Ureter (tissue), 1 donor: Measurements from ENCODE around the gene PRRT4. TPM values are rescaled to one million over a fixed set of nuclear protein-coding genes. Genes with fewer than 3 reads are reported as not detected.

ENCODE experiments used
- DNase-seq: peaks from one replicate; pipeline ENCODE4 v3.0.0-alpha.2; 2020; ENCODE audit warnings: low spot score
- total RNA-seq: library from RNA; stranded (reverse); gene quantifications from one replicate; pipeline ENCODE4 v1.2.4, GENCODE V29; 2023
- donor health status: DM: yes; HTN: yes; CAD: no.

PRRT4 gene
- 0.49 TPM for total RNA-seq

DNA sequence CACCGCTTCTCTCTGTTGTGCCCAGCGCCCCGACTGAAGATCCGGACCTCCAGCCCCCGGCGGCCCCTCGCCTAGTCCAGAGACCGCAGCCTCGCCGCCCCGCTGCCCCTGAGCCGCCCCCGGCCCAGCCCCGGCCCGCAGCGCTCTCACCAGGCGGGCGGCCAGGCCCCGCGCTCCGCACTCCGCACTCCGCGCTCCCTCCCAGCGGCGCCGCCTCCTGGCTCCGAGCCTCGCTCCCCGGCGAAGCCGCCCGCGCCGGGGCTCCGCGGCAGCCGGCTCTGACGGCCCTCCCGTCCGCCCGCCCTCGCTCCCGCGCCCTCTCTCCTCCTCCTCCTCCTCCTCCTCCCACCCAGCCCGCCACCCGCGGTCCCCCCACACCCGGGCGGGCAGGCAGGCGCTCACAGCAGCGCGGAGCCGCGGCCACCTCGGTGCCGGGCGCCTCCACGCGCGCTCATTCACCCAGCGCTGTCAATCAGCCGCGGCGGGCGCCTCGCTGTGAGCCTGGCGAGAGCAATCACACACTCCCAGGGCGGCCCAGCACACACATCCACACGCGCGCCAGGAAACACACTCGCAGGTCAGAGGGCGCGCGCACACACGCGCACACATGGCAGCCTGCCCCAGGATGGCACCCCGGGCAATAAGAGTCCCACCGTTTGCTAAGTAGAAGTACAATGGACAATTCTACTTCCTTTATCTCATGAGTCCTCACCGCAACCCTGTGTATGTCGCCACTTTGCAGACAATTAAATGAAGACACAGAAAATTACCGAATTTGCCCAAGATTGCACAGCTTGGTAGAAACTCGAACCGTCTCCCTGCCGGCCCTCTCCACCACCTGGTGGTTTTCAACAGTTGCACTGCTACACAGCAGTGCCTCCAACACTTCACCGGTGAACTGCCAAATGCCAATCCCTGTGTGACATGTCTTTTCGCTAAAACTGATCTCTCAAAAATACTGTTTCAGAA, at the start of gene PRRT4:
TSS of gene PRRT4 (minus strand) at position 280 of the 969 bp plus-strand sequence.
- DNase-seq = no peak

DNA sequence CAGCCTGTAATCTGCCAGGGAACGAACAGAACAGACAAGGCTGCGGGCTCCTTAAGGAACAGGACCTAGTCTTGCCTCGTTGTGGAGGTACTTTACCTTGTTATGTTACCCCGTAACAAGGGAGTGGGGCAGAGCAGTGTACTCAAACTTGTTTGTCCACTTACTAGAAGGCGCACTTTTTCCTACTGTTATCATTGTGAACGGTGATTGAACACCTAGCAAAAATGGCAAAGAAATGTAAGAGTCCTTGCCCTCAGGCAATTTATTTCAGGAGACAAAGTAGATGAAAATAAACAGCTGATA, 48.9 kb upstream of the PRRT4 start:
- no peak for DNase-seq

DNA sequence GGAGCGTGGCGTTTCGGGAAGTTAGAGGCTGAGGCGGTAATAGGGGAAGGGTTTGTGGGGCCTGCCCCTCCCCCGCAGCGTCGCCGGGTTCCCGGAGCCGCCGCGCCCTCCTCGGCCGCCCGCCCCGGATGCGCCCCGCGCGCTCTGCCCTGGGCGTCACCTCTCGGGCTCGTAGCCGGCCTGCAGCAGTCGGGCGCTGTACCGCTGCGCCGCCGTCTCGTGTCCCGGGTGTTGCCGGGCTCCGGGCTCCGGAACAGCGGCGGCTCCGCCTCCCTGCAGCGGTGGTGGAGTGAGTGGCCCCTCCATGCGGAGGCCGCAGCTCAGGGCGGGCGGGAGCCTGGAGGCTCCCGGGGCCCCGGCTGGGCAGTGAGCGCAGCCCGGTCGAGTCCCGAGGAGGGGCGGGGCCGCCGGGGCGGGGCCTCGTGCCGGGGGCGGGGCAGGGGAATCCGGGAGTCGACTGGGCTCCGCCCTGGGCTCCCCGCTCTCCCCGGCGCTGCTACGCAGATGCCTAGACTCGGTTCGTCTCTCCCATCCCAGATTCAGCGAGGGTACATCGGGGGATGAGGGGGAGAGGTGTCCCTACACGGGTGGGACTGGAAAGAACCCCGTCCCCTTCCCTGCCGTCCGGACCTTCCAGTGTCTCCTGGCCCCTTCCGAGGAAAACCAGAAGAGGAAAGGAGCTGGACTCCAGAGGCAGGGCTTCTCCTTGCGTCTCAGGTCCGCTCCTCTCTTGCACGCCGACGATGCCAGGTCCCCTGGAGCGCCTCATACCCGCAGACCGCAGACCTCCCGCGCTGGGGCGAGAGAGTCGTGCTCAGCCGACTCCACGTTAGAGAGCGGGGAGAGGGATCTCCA, 48.3 kb upstream of the PRRT4 start, which contains the start of gene IMPDH1:
TSS of gene IMPDH1 (minus strand) at position 387 of the 855 bp plus-strand sequence. CDS start at position 306, 81 bp downstream.
- peak; percentile 92 for DNase-seq

DNA sequence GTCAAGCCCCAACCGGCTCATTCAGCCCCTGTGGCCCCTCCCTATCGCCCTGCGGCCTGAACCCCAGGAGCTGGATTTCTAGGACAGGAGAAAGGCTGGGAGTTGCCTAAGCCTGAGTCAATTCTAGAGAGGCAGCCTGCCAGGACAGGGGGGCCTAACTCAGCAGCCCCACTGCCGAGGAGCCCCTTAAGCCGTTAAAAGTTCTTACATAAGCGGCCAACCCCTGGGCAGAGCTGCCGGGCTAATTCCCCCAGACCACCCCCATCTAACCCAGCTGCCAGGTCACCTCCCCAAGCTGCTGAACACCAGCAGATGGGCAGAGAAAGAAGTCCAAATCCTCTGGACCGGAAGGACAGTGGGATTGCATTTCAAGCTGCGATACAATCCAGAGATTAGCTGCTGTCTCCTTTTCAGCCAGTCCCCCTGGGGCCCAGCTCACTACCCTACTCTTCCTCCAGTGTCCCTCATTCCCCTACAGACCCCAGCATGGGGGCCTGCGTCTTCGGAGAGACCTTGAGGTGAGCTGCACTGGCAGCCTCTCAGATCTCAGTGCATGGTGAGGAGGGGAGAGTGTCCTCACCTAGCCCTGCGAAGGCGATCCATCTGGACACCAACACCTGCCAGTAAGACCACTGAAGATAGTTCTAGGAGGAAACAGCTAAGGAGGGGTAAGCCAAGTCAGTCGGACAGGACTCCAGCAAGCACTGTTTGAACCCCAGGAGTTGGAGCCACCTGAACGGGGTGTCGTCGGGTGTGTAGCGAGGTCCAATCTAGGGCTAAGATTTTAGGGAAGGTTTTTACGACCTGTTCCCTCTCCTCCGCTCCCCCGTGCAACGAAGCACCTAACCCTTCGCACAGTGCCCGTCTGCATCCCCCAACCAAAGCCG, 47.5 kb upstream of the PRRT4 start:
- DNase-seq = peak; percentile 73

DNA sequence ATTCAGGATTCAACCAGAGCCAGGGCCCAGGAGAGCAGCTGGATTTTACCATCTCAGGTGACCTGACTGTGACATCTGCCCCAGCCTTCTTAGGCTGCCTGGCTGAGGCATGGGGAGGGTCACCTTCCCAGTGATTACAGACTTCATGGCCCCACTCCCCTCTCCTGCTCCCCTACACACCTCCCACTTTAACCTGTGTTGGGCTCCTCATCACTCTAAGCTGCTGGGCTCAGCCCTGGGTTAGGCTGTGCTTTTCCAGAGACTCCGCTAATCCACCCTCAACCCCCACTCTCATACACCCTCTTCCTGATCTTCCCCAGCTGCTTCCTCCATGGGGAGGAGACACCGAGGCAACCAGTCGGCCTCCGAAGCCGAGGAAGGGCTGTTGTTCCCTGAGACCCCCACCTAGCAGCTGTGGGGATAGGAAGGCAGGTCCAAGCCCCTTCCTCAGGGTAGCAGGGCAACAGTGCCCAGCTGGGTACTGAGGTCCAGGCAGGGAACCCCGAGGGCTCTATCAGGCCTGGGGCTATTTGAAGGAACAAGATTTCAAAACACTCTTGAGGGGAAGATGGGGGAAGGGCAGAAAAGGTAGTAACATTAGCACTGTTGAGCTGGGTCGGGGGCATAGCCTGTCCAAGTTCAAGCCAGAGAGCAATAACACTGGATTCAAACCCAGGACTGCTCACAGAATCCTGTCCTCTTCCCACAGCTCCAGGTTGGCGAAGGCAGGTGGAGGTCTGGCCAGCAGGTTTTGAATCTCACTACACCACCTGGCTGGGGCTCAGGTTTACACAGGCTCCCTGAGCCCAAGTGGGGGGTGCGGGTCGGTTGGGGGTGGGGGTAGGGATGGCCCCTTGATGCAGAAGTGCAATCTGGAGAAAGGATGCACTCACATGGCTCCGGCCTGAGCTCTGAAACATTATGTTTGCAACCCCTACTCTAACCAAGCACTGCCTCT, 46.5 kb upstream of the PRRT4 start:
- DNase-seq = no peak

DNA sequence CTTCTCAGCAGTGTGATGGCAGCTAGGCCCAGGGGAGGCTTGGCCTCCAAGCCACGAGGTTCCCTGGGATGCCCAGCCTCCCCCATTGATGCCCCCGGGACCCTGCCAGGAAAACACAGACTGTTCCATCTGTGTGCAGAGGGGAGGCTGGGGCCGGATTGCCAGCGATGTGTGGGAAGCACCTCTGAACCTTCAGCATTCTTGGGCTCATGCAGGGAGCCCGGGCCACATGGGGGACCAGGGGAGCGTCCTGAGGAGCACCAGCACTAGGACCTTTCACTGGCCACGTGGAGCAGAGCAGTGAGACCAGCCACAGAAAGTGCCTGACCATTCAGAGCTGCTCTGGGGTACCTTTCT, 45.7 kb upstream of the PRRT4 start:
- DNase-seq = no peak

DNA sequence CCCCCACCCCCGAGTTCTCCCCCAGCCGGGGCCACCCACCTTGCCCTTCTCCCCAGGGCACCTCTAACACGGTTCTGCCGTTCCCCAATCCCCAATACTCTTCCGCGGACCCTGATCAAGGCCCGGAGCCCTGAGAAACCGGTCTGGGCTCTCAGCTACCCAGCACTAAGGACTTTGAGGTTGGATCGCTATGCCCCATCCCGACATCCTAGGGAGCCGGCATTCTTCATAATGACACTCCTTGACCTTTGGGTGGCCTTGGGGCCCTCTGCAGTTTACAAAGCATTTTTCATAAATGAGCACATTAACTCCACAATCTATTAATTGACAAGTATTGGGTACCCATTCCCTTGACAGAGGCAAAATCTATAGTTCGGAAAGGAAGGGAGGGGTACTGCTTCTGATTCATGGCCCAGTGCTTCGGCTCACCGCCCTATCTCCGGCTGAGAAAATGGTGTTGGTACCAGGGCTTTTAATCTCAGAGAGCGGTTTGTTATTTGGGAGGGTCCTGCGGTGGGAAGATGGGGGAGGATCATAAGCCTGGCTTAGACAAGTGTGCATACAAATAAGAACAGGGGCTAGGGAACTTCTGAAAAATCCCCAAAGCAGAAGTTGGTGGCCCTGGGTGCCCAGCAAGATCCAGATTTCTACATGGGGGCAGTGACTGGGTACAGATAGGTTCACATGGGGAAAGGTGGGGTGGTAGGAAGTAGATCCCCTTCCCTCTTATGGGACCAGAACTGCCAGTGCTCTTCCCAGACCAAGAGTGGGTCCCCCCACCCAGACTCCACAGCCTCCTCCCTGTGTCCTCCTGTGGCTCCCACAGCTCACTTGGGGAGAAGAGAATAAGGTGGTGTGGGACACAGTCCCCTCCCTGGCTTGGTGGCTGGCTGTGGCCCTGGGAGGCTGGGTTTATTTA, 45.1 kb upstream of the PRRT4 start:
- no peak for DNase-seq

DNA sequence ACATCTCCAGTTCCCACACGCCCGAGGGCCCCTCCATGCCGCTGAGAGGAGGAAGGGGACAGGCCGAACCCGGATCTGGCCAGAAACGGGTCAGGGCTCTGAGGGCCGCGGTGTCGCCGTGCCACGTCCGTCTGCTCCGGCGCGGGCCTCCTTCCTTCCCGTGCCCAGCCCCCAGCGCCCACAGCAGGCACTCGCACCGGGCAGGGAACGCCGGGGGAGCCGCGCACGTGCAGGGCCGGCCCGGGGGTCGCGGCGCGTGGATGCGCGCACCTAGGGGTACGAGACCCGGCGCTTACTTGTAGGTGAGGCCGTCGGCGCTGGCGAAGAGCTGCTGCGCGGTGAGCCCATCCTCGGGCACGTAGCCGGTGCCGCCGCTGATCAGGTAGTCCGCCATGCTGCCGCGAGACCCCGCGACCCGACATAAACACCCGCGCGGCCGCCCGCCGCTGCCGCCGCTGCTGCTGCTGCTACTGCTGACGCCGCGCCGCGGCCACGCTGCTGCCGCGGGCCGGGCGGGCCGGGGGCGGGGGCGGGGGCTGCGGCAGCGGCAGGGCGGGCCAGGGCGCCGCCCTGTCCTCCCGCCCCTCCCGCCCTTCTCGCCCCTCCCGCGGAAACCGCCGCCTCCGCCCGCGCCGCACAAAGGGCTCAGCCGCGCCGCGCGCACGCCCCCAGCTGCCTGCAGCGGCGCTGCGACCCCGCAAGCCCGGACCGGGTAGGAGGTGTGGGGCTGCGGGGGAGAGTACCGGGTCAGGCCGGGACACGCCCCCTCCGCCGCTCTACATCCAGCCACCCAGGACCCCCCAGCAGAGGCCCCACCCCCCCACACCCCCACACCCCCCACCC, 44.2 kb upstream of the PRRT4 start:
- no peak for DNase-seq

DNA sequence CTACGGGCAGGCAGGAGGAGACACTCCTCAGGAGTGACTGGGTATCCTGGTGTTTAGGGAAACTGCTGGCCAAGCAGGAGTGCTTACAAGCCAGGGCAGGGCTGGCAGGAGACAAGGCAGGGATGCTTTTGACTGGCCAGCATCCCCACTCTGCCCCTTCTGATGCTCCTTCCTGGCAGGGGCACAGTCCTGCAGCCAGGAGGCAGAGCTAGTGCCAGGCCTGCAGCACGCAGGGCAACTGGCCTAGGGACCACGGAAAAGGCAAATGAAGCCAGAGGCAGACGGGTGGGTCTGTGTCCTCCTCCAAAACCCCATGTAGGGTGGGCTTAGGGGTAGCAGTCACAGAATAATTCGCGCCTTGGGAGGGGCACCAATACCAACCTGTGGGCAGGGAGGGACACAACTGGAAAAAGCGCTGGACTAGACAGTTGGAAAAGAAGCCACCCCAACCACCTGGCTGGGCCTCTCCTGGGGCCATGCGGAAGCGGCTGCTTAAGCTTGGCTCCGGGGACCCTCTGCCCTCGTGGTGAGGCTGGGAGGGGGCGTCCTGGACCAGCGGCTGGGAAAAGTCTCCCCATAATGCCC, 43.5 kb upstream of the PRRT4 start:
- DNase-seq = no peak

DNA sequence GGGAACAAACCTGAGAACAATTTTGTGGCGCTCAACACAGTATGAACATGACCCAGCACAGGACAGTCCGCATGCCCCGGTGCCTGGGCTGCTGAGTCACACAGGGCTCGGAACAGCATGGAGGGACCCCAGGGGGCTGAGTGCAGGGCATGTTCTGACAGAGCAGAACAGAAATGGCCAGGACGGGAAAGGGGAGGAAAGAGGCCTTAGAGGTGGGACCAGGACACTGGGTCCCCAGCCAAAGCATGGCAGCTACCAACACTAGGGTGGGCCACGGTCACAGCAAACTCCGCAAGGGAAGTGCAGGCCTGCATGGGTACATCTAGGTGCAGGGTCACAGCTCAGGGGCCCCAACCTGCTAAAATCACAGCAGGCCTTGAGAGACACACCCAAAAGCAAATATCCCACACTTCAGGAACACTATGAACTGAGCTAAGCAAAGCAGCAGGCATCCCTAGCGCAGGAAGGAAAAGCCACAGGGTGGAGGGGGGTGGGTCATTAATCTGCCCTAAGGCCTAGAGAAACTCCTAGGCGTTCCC, 42.7 kb upstream of the PRRT4 start:
- no peak for DNase-seq

DNA sequence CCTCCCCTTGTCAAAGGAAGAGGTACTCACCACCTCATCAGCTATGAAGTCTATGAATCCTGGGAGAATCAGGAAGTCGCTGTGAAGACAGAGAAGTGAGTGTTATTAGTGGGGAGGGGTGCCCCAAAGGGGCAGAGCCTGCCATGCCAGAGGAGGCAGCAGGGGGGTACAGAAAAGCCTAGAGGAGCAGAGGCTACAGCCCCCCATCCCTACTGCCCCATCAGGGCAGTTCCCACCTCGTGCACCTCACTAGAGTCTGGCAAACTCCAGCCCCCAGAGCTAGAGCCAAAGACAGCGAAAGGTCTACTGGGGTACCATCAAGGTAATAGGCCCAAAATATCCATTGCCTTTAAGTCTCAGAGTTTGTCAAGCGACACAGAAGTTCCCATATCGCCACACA, 42.2 kb upstream of the PRRT4 start:
- DNase-seq = no peak

DNA sequence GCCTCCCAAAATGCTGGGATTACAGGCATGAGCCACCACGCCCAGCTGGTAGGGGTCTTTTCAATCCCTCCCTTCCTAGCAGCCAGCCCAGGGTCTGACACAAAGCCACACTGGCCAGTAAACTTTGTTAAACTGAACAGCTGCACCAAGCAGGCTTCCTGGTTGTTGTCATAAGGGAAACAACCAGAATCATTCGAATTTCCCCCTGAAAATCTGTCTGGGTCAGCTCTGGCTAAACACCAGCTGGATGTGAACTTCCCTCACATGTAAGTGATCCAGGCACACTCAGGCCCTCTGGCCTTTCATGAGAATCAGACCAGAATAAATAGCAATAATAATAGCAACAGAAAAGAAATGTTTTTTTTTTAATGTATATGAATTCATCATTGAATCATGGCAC, 40.9 kb upstream of the PRRT4 start:
- DNase-seq = no peak

DNA sequence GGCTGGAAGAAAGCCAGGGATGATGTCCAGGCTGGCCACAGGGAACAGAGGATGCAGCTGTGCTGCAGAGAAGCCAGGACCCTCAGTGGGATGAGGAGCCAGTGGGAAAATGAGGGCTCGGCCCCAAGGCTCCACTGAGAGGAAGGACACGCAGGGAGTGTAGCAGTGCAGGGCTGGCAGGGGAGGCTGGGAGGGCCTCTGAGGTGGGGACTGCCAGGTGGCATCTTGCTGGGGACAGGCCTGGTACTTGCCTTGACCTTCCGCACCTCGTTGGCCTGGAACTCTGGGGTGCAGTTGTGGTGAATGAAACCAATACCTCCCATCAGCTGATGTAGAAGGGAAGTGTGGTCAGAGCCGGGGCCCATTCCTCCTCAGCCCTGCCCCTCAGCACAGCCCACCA, 39.1 kb upstream of the PRRT4 start:
- no peak for DNase-seq

DNA sequence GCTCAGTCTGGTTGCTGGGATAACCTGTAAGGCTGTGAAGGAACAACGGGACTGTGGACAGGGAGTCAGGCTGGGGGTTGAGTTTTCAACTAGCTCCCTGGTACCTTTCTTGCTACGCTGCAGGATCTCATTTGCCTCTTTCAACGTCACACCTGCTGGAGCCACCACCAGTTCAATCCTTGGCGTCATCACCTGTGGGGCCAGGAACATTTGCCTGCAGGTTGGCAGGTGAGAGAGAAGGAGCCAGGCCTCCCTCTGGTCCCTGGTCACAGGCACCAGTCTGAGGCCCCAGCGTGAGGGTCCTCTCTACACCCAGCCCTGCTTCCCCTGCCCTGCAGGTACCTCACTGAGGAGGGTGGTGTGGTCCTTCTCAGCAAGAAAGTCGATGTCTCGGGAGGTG, 38.5 kb upstream of the PRRT4 start:
- no peak for DNase-seq

DNA sequence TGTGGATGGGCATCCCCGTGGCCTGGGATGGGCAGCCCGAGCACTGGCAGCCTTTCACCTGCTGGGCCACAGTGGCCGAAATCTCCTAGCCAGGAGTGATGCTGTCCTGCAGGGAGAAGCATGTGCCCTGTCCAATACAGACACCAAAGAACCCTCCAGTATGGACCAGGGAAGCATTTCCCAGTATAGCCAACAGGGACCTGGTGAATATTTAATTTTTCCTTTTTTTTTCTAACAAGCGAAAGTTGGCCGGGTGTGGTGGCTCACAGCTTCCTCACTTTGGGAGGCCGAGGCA, 37.3 kb upstream of the PRRT4 start:
- DNase-seq = no peak

DNA sequence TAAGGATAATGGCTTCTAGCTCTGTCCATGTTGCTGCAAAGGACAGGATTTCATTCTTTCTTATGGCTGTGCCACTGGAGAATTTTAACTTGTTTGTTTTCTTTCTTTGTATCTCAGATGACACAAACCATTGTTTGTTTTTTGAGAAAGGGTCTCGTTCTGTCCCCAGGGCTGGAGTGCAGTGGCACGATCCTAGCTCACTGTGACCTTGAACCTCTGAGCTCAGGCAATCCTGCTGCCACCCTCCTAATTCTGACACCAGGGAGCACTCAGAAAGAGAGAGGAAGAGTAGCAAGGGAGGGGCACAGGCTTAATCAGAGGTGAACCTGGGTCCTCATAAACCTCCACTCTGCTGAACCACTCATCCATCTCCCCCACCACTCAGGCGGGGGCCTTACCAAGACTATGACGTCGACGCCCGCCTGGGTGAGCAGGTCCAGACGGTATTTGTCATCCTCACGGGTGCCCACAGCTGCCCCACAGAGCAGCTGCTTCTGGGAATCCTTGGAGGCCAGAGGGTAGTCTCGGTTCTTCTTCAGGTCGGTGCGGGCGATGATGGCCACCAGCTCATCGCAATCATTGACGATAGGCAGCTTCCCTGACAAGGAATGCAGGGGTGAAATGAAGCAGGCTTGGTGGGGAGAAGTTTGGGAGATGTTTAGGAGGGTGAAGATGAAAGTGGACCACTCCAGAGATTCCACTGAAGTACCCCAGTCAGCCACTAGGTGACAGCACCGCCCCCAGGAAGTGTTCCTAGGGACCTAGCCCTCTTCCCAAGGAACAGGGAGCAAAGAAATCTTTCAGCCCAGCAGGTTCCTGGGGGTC, 36.7 kb upstream of the PRRT4 start:
- DNase-seq = no peak

DNA sequence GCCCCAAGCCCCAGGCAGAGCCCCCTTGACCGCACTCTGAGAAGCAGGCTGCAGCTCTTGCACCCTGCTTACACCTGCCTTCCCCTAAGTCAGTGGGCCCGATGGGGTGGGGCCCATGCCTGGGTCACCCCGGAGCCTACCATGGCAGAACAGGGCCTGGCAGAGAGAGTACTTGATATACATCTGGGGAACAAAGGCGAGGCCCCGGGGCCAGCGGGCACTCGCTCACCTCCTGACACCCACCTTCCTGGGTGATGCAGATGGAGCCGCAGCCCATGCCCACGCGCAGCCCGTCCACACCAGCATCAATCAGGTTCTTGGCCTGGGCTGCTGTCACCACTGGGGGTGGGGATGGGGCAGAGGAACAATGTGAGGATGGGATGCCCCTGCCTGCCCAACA, 34.9 kb upstream of the PRRT4 start:
- DNase-seq = no peak
